K562 (cell line): ENCODE results near the gene SNCG. TPM values are rescaled to one million over a fixed set of nuclear protein-coding genes. Genes with fewer than 3 reads are reported as not detected.

Experiments used
- ATAC-seq: fragments of 200-7000 bp; cut with Tn5 transposase; 3 replicates; pipeline ENCODE4 v1.9.1; 2020; ENCODE audit warnings: moderate library complexity
- BruUV-seq: library from RNA; stranded (reverse); fragments of 400-500 nt; replicated peaks from 2 replicates; lab custom pipeline; 2021; lab: Mats Ljungman, UMichigan
- CTCF ChIA-PET: fragments of 300-600 bp; formaldehyde crosslinking; extraction: SDS; loops from one replicate; lab custom pipeline; 2021; ENCODE audit warnings: low intra/inter-chr PET ratio; lab: Yijun Ruan, JAX
- POLR2A ChIA-PET: fragments of 300-600, 350-650 bp; sonication (Branson Sonifier 250); formaldehyde crosslinking; extraction: SDS; loops from one replicate; lab custom pipeline; 2021; ENCODE audit warnings: antibody characterized with exemption, inconsistent platforms; lab: Yijun Ruan, JAX
- DNase-seq, 4 experiments: peaks; one replicate each; pipeline versions ENCODE4 v3.0.0 to v3.0.0-alpha.2; 2011 to 2018; ENCODE audit warnings: low spot score in 3 of 4, mixed read lengths in 3 of 4; ENCODE audit errors: extremely low read depth in 1 of 4
- FAIRE-seq: peaks from 2 replicates; lab custom pipeline; 2011; peaks lifted over from hg19 to GRCh38; lab: Jason Lieb, UNC
- H2AFZ ChIP-seq: 2 replicates; pipeline ENCODE4 v1.6.0; 2011; ENCODE audit warnings: low read depth, low read length, control low read depth, inconsistent platforms
- H3K27ac ChIP-seq: fragments of 200-600 bp; 3 replicates; pipeline ENCODE4 v1.8.0; 2011; ENCODE audit warnings: low read depth, mild to moderate bottlenecking, control low read depth, inconsistent platforms, low read length, moderate library complexity, mixed read lengths; ENCODE audit errors: extremely low read depth
- H3K27me3 ChIP-seq, 2 experiments: fragments of 300-600 bp in 1 of 2; 2 replicates in 1 of 2; 3 replicates in 1 of 2; pipeline versions ENCODE4 v1.6.0 to v1.8.0; 2011; ENCODE audit warnings: inconsistent platforms in 2 of 2, low read length in 2 of 2, mild to moderate bottlenecking in 1 of 2, mixed read lengths in 1 of 2, moderate library complexity in 1 of 2; ENCODE audit not compliant: control insufficient read depth in 2 of 2, insufficient read depth in 2 of 2
- H3K36me3 ChIP-seq: fragments of 300-600 bp; 3 replicates; pipeline ENCODE4 v1.8.0; 2011; ENCODE audit warnings: mild to moderate bottlenecking, low read length, inconsistent platforms; ENCODE audit not compliant: control insufficient read depth, insufficient read depth
- H3K4me1 ChIP-seq, 2 experiments: fragments of 200-600 bp in 1 of 2; replicated peaks in 1 of 2; 2 replicates in 1 of 2; 3 replicates in 1 of 2; pipeline versions ENCODE4 v1.5.1 to v1.8.0; 2011; ENCODE audit warnings: inconsistent platforms in 2 of 2, low read length in 2 of 2, mild to moderate bottlenecking in 1 of 2, mixed read lengths in 1 of 2, moderate library complexity in 1 of 2; ENCODE audit not compliant: control insufficient read depth in 2 of 2, insufficient read depth in 2 of 2
- H3K4me2 ChIP-seq: 2 replicates; pipeline ENCODE4 v1.6.1; 2011; ENCODE audit warnings: low read length, control low read depth, inconsistent platforms, mixed read lengths; ENCODE audit not compliant: insufficient read depth
- H3K4me3 ChIP-seq: fragments of 200-600 bp; sonication (generic), shearing (Covaris generic); 2 replicates; pipeline ENCODE4 v1.5.1; 2016; ENCODE audit warnings: control low read depth, inconsistent platforms
- H3K79me2 ChIP-seq: fragments of 200-600 bp; 3 replicates; pipeline ENCODE4 v1.8.0; 2011; ENCODE audit warnings: low read length, inconsistent platforms; ENCODE audit not compliant: control insufficient read depth, insufficient read depth
- H3K9ac ChIP-seq, 2 experiments: 2 replicates each; pipeline versions ENCODE4 v1.6.0 to v1.6.1; 2011; ENCODE audit warnings: low read depth in 2 of 2, low read length in 2 of 2, control low read depth in 1 of 2, inconsistent platforms in 1 of 2, mild to moderate bottlenecking in 1 of 2, mixed read lengths in 1 of 2; ENCODE audit not compliant: insufficient read depth in 1 of 2
- H3K9me1 ChIP-seq: one replicate; pipeline ENCODE4 v1.6.0; 2011; ENCODE audit warnings: inconsistent platforms, mild to moderate bottlenecking, low read length, moderate library complexity; ENCODE audit not compliant: control insufficient read depth, insufficient read depth
- H3K9me3 ChIP-seq: replicated peaks from 2 replicates; pipeline ENCODE4 v1.5.1; 2011; ENCODE audit warnings: low read depth, low read length, inconsistent platforms; ENCODE audit not compliant: control insufficient read depth, insufficient read depth
- H4K20me1 ChIP-seq: replicated peaks from 2 replicates; pipeline ENCODE4 v1.6.1; 2011; ENCODE audit warnings: low read length, inconsistent platforms, mixed read lengths; ENCODE audit not compliant: control insufficient read depth, insufficient read depth
- ETS2 ChIP-seq: IDR thresholded peaks from 2 replicates; pipeline ENCODE4 v1.6.1; 2016; ENCODE audit warnings: borderline replicate concordance, missing genetic modification characterization, mild to moderate bottlenecking, moderate library complexity, missing compliant biosample characterization; ENCODE audit not compliant: poor library complexity, severe bottlenecking
- ID3 ChIP-seq, 2 experiments: fragments of 250-450 bp in 1 of 2; fragments of 450-650 bp in 1 of 2; sonication (Bioruptor Pico) in 1 of 2; IDR thresholded peaks; 2 replicates each; pipeline versions ENCODE4 v1.6.1 to v1.8.0; 2016 to 2021; ENCODE audit warnings: mild to moderate bottlenecking in 2 of 2, moderate library complexity in 2 of 2, missing compliant biosample characterization in 1 of 2, missing genetic modification characterization in 1 of 2
- RBM14 ChIP-seq: fragments of 200-400 bp; formaldehyde crosslinking; IDR thresholded peaks from 2 replicates; pipeline ENCODE4 v1.6.1; 2018; ENCODE audit warnings: low read depth, mild to moderate bottlenecking, low read length, moderate library complexity, borderline replicate concordance; ENCODE audit not compliant: insufficient read depth
- ZNF592 ChIP-seq: fragments of 450-650 bp; IDR thresholded peaks from 2 replicates; pipeline ENCODE4 v1.6.1; 2017; ENCODE audit warnings: antibody characterized with exemption, mild to moderate bottlenecking
- WGBS: fragments of 100-300 bp; shearing (Covaris generic); methylation state at CpG from one replicate; pipeline ENCODE4 v1.1.6; 2016; ENCODE audit warnings: low coverage, mixed read lengths; ENCODE audit not compliant: insufficient coverage; ENCODE audit errors: missing lambda C conversion rate; 5-methylcytosine and 5-hydroxymethylcytosine counted together
- in situ Hi-C: fragments of 300-500 bp; cut with MboI; formaldehyde crosslinking; loops from 4 replicates; pipeline ENCODE4 v1.15.0; 2018; ENCODE audit warnings: inconsistent platforms, mixed read lengths
- intact Hi-C: fragments of 100-400 bp; cut with micrococcal nuclease; formaldehyde crosslinking; loops from 2 replicates; pipeline ENCODE4 v1.14.2; 2022
- polyA plus RNA-seq, 8 experiments: library from polyadenylated mRNA; depleted of rRNA in 4 of 8; stranded (reverse) in 5 of 8; unstranded in 3 of 8; fragments of >200 nt; fragmentation: Nextera tagmentation in 2 of 8; fragmentation: Illumina TruSeq in 1 of 8; extraction: Ambion mirVana in 2 of 8; extraction: Trizol in 1 of 8; gene quantifications; 2 replicates each; pipeline versions ENCODE4 v1.2.1 to v1.2.3, GENCODE V29; 2011 to 2014; ENCODE audit warnings: inconsistent platforms in 1 of 8, missing spikeins in 1 of 8
- total RNA-seq, 7 experiments: library from RNA; depleted of rRNA in 6 of 7; stranded (reverse); fragments of >200 nt in 6 of 7; fragmentation: Illumina TruSeq in 2 of 7; extraction: Trizol in 2 of 7; gene quantifications; 2 replicates each; pipeline versions ENCODE4 v1.2.1 to v1.2.3, GENCODE V29; 2011 to 2021; ENCODE audit warnings: low replicate concordance in 1 of 7

Gene SNCG
- total and polyA plus RNA-seq, 9 of the 15 experiments (the other 6 are each of a cell fraction or from before 2014, with no cell fraction given), result 9.8 to 146 (median 93.6) TPM

GRCh38 chr10:86937502-86938154 lies 20.8 kb upstream of the SNCG start (continued):
- TF ChIP-seq ZNF592, result no peak
- no peak for TF ChIP-seq ETS2 (tag)

- Histone ChIP-seq H3K9ac (0 out of 4 replicates have a peak overlapping the region, but pooled peaks of 1 of the 2 experiments have one; percentile 55), H3K9me3 (no peaks in the 10 kb centered on the region), H3K79me2 (no peaks in the 10 kb centered on the region), H3K4me2 (no peak overlapping the region), H3K36me3 (no peaks in the 10 kb centered on the region), H3K4me3 (no peak overlapping the region), H3K4me1 (peaks cover 0 to 7% of the 10 kb centered on the region in 2 experiments; a peak in 2 of 5 replicates), H2AFZ (no peak overlapping the region), H3K27me3 (no peaks in the 10 kb centered on the region), H3K27ac (no peak overlapping the region), H4K20me1 (no peaks in the 10 kb centered on the region), H3K9me1 (no peaks in the 10 kb centered on the region)
- 83% methylated on average over 2 of the region's 2 CpGs for WGBS
- intact Hi-C loops, result no loop called here
- POLR2A ChIA-PET, result interaction anchor here (0.5 to 0.9 kb wide), 3 partner anchors 157 to 633 kb away, joined by 3 to 4 read pairs (median 3); no protein-coding TSS in a partner anchor
- no peak for DNase-seq
- in situ Hi-C loops, result no loop called here
- no peak for FAIRE-seq
- TF ChIP-seq RBM14, result no peak
- TF ChIP-seq ID3 (CRISPR knock-in tag; IDR thresholded peaks at IDR 0.05), result no peak
- no peak for TF ChIP-seq ID3 (tag; IDR thresholded peaks at IDR 0.05)
- ATAC-seq, result no peak
- no TSS peak for BruUV-seq
- CTCF ChIA-PET, result interaction anchor here (0.6 to 2.9 kb wide), 5 partner anchors 22 to 1777 kb away, joined by 3 to 28 read pairs (median 4); partner anchors contain the start of gene SNCG
Measured at GRCh38 chr10:86938260-86938659, 20.1 kb upstream of the SNCG start.
